ENCODE measurements around the gene PEPD. TPM values are rescaled to one million over a fixed set of nuclear protein-coding genes. Genes with fewer than 3 reads are reported as not detected.
A peak's percentile ranks its signal among the peaks of the same experiment; 100 is the strongest.

Gene PEPD
- total RNA-seq, 1 experiment from 2014 or later, result 18.3 TPM

- TF ChIP-seq CTCF (IDR thresholded peaks at IDR 0.05; ENCODE audit: unreplicated experiment), result no peak
- H3K9me3 Mint-ChIP-seq (ENCODE audit: unreplicated experiment), result no peaks in the 10 kb centered on the region
- peak overlapping the region; percentile 40 for H3K27ac Mint-ChIP-seq (ENCODE audit: low read depth, unreplicated experiment)
- BruUV-seq (replicated peaks), result TSS peak; percentile 66
- no peak for DNase-seq (ENCODE audit: unreplicated experiment)
- POLR2A ChIA-PET, result interaction anchor here (0.6 to 1.3 kb wide), 4 partner anchors 10 to 554 kb away, joined by 3 to 4 read pairs (median 3); no protein-coding TSS in a partner anchor
- peak overlapping the region; percentile 72 for H3K4me3 Mint-ChIP-seq (ENCODE audit: unreplicated experiment)
- H3K27me3 Mint-ChIP-seq (ENCODE audit: insufficient read depth, unreplicated experiment), result no peaks in the 10 kb centered on the region
- H3K36me3 Mint-ChIP-seq (ENCODE audit: insufficient read depth, unreplicated experiment), result peaks cover 11% of the 10 kb centered on the region
- H3K4me1 Mint-ChIP-seq (ENCODE audit: insufficient read depth, unreplicated experiment), result peaks cover 17% of the 10 kb centered on the region
- CTCF ChIA-PET, result interaction anchor here (0.6 to 1.5 kb wide), 5 partner anchors 14 to 1442 kb away, joined by 3 to 4 read pairs (median 3); no protein-coding TSS in a partner anchor
- intact Hi-C loops (cut with micrococcal nuclease), result no loop called here
These were observed 629 bp downstream of the PEPD start for GRCh38 chr19:33520844-33521479.

DNA sequence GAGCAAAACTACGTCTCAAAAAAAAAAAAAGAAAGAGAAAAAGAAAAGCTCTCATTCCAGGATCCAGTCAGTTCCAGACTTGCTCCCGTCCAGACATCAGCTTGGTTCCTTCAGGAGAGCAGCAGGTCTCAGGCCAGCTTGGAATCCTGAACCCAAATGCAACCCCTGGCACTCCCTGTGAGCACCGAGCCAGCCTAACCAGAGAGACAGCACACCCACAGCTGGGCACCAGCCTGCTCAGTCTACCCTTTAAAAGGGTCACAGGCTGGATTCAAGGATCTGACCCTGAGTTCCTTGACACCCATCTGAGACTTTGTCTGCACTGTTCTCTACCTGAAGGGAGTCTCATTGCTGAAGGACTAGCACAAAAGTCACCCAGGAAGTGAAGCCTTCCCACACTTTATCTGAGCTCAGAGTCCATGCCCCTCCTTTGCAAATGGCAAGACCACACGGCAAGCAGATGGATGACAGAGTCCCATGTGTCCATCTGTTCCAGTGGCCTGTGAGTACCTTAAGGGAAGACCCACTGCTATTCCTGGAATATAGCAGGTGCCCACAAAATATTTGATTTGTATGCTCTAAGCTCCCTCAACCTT, 1.4 kb downstream of the PEPD start:
- no peak for TF ChIP-seq CTCF (IDR thresholded peaks at IDR 0.05; ENCODE audit: unreplicated experiment)
- peak overlapping the region; percentile 40 for H3K27ac Mint-ChIP-seq (ENCODE audit: low read depth, unreplicated experiment)
- peaks cover 17% of the 10 kb centered on the region for H3K4me1 Mint-ChIP-seq (ENCODE audit: insufficient read depth, unreplicated experiment)
- DNase-seq (ENCODE audit: unreplicated experiment), result no peak
- ChIA-PET CTCF (interaction anchor here (0.6 to 1.5 kb wide), 3 partner anchors 90 to 278 kb away, joined by 3 to 4 read pairs (median 3); no protein-coding TSS in a partner anchor), POLR2A (interaction anchor here (0.6 to 0.7 kb wide), 2 partner anchors 9 to 555 kb away, joined by 3 to 4 read pairs; no protein-coding TSS in a partner anchor)
- H3K4me3 Mint-ChIP-seq (ENCODE audit: unreplicated experiment), result peak overlapping the region; percentile 72
- no peaks in the 10 kb centered on the region for H3K27me3 Mint-ChIP-seq (ENCODE audit: insufficient read depth, unreplicated experiment)
- intact Hi-C loops (cut with micrococcal nuclease), result no loop called here
- no peaks in the 10 kb centered on the region for H3K9me3 Mint-ChIP-seq (ENCODE audit: unreplicated experiment)
- BruUV-seq (replicated peaks), result no TSS peak
- H3K36me3 Mint-ChIP-seq (ENCODE audit: insufficient read depth, unreplicated experiment), result peaks cover 11% of the 10 kb centered on the region

- H3K4me1 Mint-ChIP-seq (ENCODE audit: insufficient read depth, unreplicated experiment), result peaks cover 17% of the 10 kb centered on the region
- BruUV-seq (replicated peaks), result no TSS peak
- no peaks in the 10 kb centered on the region for H3K9me3 Mint-ChIP-seq (ENCODE audit: unreplicated experiment)
- H3K4me3 Mint-ChIP-seq (ENCODE audit: unreplicated experiment), result no peak overlapping the region
- no peak for DNase-seq (ENCODE audit: unreplicated experiment)
- POLR2A ChIA-PET, result no interaction called here
- H3K27ac Mint-ChIP-seq (ENCODE audit: low read depth, unreplicated experiment), result no peak overlapping the region
- intact Hi-C loops (cut with micrococcal nuclease), result no loop called here
- H3K36me3 Mint-ChIP-seq (ENCODE audit: insufficient read depth, unreplicated experiment), result peaks cover 11% of the 10 kb centered on the region
- H3K27me3 Mint-ChIP-seq (ENCODE audit: insufficient read depth, unreplicated experiment), result no peaks in the 10 kb centered on the region
- CTCF ChIA-PET, result interaction anchor here (1.3 to 1.5 kb wide), 2 partner anchors 89 to 277 kb away, joined by 3 to 4 read pairs; no protein-coding TSS in a partner anchor
- no peak for TF ChIP-seq CTCF (IDR thresholded peaks at IDR 0.05; ENCODE audit: unreplicated experiment)
These were observed 2.2 kb downstream of the PEPD start for GRCh38 chr19:33519416-33519815.

GRCh38 chr19:33518541-33518940, 3.0 kb downstream of the PEPD start:
- no peaks in the 10 kb centered on the region for H3K27me3 Mint-ChIP-seq (ENCODE audit: insufficient read depth, unreplicated experiment)
- BruUV-seq (replicated peaks), result no TSS peak
- no peak overlapping the region for H3K4me3 Mint-ChIP-seq (ENCODE audit: unreplicated experiment)
- peaks cover 11% of the 10 kb centered on the region for H3K36me3 Mint-ChIP-seq (ENCODE audit: insufficient read depth, unreplicated experiment)
- ChIA-PET POLR2A (no interaction called here), CTCF (no interaction called here)
- no peak for TF ChIP-seq CTCF (IDR thresholded peaks at IDR 0.05; ENCODE audit: unreplicated experiment)
- intact Hi-C loops (cut with micrococcal nuclease), result no loop called here
- peaks cover 17% of the 10 kb centered on the region for H3K4me1 Mint-ChIP-seq (ENCODE audit: insufficient read depth, unreplicated experiment)
- DNase-seq (ENCODE audit: unreplicated experiment), result no peak
- H3K9me3 Mint-ChIP-seq (ENCODE audit: unreplicated experiment), result no peaks in the 10 kb centered on the region
- no peak overlapping the region for H3K27ac Mint-ChIP-seq (ENCODE audit: low read depth, unreplicated experiment)

All from MCF 10A (cell line).